Neutrophil (primary cell): ENCODE data around the gene CEP55.
"Not testable (repeated sequence)": the region's sequence is repeated elsewhere in the genome, so short reads cannot be mapped to it uniquely, and the experiment has no call there.

Experiments used
- H3K27ac ChIP-seq: fragments of 200-600 bp; sonication (generic); 2 replicates; pipeline ENCODE4 v1.5.1; 2016; ENCODE audit warnings: mild to moderate bottlenecking, moderate library complexity
- H3K27me3 ChIP-seq: fragments of 200-600 bp; sonication (generic); 2 replicates; pipeline ENCODE4 v1.6.0; 2016; ENCODE audit warnings: mild to moderate bottlenecking
- H3K36me3 ChIP-seq: fragments of 200-600 bp; sonication (generic); 2 replicates; pipeline ENCODE4 v1.5.1; 2017
- H3K4me1 ChIP-seq, 2 experiments: fragments of 200-600 bp in 1 of 2; sonication (generic) in 1 of 2; 1 replicate in 1 of 2; 2 replicates in 1 of 2; pipeline versions ENCODE4 v1.5.1 to v1.6.1; 2013 to 2016; ENCODE audit warnings: low read depth in 1 of 2, low read length in 1 of 2, mild to moderate bottlenecking in 1 of 2, moderate library complexity in 1 of 2; ENCODE audit not compliant: control insufficient read depth in 1 of 2, insufficient read depth in 1 of 2
- H3K4me3 ChIP-seq, 2 experiments: fragments of 200-600 bp in 1 of 2; sonication (generic) in 1 of 2; 1 replicate in 1 of 2; 2 replicates in 1 of 2; pipeline ENCODE4 v1.5.1; 2013 to 2016; ENCODE audit warnings: low read depth in 1 of 2, low read length in 1 of 2, mild to moderate bottlenecking in 1 of 2, moderate library complexity in 1 of 2
- H3K9me3 ChIP-seq: fragments of 200-600 bp; sonication (generic); 2 replicates; pipeline ENCODE4 v1.5.1; 2016
- CTCF ChIP-seq: fragments of 200-600 bp; sonication (generic); IDR thresholded peaks from 2 replicates; pipeline ENCODE4 v1.5.1; 2016; ENCODE audit warnings: antibody characterized with exemption

CEP55 gene

GRCh38 chr10:93464776-93465388 is 31.5 kb upstream of the CEP55 start:
- Histone ChIP-seq H3K27ac (no peak overlapping the region), H3K9me3 (no peaks in the 10 kb centered on the region), H3K36me3 (no peaks in the 10 kb centered on the region), H3K4me1 (no peaks in the 10 kb centered on the region), H3K27me3 (no peaks in the 10 kb centered on the region), H3K4me3 (no peak overlapping the region)
- TF ChIP-seq CTCF = no peak

GRCh38 chr10:93465806-93466675 is 30.4 kb upstream of the CEP55 start:
- H3K27ac ChIP-seq = no peak overlapping the region
- H3K9me3 ChIP-seq = no peaks in the 10 kb centered on the region
- no peaks in the 10 kb centered on the region for H3K27me3 ChIP-seq
- no peak for TF ChIP-seq CTCF
- H3K4me1 ChIP-seq = no peaks in the 10 kb centered on the region
- H3K4me3 ChIP-seq = no peak overlapping the region
- no peaks in the 10 kb centered on the region for H3K36me3 ChIP-seq

GRCh38 chr10:93467635-93468034 is 28.8 kb upstream of the CEP55 start:
- H3K9me3 ChIP-seq, H3K27me3 ChIP-seq, H3K4me1 ChIP-seq, H3K27ac ChIP-seq, H3K4me3 ChIP-seq, H3K36me3 ChIP-seq: not testable (repeated sequence)

- TF ChIP-seq CTCF = no peak
- Histone ChIP-seq H3K27ac (no peak overlapping the region), H3K4me3 (no peak overlapping the region), H3K9me3 (no peaks in the 10 kb centered on the region), H3K36me3 (no peaks in the 10 kb centered on the region), H3K4me1 (no peaks in the 10 kb centered on the region), H3K27me3 (no peaks in the 10 kb centered on the region)
Observed at GRCh38 chr10:93468461-93469213, 27.8 kb upstream of the CEP55 start.

GRCh38 chr10:93469454-93469853 is 27.0 kb upstream of the CEP55 start:
- no peaks in the 10 kb centered on the region for H3K9me3 ChIP-seq
- TF ChIP-seq CTCF = no peak
- no peak overlapping the region for H3K27ac ChIP-seq
- no peaks in the 10 kb centered on the region for H3K36me3 ChIP-seq
- H3K4me3 ChIP-seq = no peak overlapping the region
- H3K4me1 ChIP-seq = no peaks in the 10 kb centered on the region
- no peaks in the 10 kb centered on the region for H3K27me3 ChIP-seq
